ENCODE results near the gene MIPOL1.
"Not testable (repeated sequence)": the region's sequence is repeated elsewhere in the genome, so short reads cannot be mapped to it uniquely, and the experiment has no call there.

Gene MIPOL1

GRCh38 chr14:37234222-37234621 is 36.5 kb downstream of the MIPOL1 start:
- DNase-seq (ENCODE audit: low read depth): no peak

DNA sequence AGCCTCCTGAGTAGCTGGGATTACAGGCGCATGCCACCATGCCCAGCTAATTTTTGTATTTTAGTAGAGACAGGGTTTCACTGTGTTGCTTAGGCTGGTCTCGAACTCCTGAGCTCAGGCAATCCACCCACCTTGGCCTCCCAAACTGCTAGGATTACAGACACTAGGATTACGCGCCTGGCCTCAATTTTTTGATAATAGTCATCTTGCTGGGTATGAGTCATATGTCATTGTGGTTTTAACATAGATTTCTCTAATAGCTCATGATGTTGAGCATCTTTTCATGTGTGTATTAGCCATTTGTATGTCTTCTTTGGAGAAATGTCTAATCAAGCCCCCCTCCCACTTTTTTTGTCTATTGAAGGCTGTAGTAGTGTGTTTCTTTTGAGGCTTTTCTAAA is 38.3 kb downstream of the MIPOL1 start:
- DNase-seq (ENCODE audit: low read depth): not testable (repeated sequence)

DNA sequence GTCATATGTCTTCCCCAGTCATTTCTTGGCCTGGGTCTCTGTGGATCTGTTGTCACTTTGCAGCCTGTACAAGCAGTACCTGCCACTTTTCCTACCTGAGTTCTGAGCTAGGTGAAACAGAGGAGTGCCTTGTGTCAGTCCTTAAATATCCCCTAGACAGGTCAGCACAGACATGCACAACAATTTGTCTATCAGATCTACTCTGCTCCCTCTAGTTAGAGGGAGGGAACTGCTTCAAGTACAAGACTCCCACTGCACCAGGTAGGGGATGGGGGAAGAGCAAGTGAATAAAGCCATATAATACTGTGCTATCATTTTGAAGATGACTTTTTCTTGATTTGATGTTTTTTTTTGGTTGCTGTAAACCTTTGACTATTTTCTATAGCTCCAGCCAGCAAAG is 39.4 kb downstream of the MIPOL1 start:
- no peak for DNase-seq (ENCODE audit: low read depth)

DNA sequence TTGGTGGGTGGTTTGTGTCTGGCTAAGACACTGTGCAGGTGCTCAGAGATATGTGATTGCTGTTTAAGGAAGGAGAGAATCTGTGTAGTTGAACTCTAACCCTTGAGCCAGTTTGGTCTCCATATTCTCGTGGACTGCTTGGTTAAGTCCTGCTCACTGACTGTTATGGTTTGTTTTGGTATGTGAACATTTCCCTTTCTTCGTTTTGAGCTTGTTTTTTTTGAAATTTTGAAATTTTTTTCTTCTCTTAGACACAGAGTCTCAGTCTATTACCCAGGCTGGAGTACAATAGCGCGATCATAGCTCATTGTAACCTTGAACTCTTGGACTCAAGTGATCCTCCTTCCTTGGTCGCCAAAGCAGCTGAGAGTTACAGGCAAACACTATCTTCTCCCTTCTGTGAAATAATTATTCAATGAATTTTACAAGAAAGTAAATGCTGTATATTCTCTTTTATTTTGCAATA is 40.0 kb downstream of the MIPOL1 start:
- no peak for DNase-seq (ENCODE audit: low read depth)

GRCh38 chr14:37241198-37241597 is 43.5 kb downstream of the MIPOL1 start:
- no peak for DNase-seq (ENCODE audit: low read depth)

GRCh38 chr14:37246427-37246829 is 48.7 kb downstream of the MIPOL1 start:
- no peak for DNase-seq (ENCODE audit: low read depth)

DNA sequence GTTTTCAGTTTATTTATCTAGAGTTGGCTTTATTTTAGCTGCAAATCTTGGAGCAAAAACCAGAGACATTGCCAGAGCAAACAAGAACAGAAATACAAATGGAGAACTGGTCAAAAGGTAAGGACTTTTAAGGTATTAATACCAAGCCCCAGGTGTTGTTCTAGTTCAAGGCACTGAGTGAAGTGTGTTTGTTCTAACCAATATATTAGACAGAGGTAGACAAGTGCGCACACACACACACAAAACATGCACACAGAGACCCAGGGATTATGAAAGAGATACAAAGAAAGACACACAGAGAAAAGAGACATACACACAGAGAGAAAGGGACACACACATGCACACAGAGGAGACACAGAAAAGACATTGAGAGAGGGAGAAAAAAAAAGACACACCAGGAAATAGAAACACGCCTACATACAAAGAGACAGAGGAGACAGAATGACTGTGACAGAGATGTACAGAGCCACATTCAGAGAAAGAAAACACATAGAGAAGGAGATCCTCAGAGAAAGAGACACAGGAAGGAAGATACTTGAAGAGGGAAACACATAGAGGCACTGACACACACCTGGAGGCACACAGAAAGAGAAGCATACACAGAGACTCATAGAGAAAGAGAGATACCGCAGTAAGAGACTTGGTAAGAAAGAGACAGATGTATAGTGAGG is 50.2 kb downstream of the MIPOL1 start:
- no peak for DNase-seq (ENCODE audit: low read depth)

GRCh38 chr14:37251775-37252174 is 54.0 kb downstream of the MIPOL1 start:
- DNase-seq (ENCODE audit: low read depth): no peak

- no peak for DNase-seq (ENCODE audit: low read depth)
These were observed 54.7 kb downstream of the MIPOL1 start for GRCh38 chr14:37252434-37252833.

DNA sequence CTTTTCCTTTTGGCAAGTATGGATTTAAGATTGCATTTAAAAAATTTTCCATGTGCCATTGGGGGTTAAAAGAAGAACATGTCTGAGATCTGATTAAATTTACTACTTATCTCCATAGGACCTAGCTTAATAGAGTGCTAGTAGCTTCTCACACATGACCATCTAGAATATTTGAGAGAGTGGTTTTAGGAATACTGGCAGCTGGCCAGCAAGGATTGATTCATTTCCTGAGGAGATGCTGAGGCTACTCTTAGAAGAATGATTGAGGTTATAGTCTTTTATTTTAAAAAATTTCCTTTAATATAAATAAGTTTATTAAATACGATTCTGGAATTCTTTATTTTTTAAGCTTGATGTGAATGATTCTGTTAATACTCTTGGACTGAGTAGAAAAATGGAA is 56.2 kb downstream of the MIPOL1 start:
- DNase-seq (ENCODE audit: low read depth): no peak

DNA sequence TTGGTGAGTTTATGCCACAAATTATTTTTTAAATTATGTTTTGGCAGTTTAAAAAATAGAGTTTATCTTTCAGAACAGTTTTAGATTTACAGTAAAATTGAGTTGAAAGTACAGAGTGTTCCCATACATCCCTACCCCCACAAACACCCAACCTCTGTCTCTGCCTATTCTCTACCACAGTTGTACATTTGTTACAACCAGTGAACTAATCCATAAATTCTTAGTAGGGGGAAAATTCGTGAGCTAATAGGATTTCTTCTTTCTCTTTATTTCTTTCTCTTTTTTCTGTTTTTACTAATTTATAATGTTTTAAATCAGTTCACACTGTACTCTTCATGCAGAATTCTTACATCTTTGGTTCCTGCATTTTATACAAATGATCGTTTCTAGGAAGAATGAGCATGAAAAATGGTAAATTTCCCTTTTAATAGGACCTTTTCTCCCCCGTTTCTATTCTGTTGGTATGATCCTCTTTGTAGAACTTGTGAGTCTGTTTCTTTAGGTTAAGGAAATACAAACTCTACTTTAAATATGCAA is 56.7 kb downstream of the MIPOL1 start:
- DNase-seq (ENCODE audit: low read depth): no peak

DNA sequence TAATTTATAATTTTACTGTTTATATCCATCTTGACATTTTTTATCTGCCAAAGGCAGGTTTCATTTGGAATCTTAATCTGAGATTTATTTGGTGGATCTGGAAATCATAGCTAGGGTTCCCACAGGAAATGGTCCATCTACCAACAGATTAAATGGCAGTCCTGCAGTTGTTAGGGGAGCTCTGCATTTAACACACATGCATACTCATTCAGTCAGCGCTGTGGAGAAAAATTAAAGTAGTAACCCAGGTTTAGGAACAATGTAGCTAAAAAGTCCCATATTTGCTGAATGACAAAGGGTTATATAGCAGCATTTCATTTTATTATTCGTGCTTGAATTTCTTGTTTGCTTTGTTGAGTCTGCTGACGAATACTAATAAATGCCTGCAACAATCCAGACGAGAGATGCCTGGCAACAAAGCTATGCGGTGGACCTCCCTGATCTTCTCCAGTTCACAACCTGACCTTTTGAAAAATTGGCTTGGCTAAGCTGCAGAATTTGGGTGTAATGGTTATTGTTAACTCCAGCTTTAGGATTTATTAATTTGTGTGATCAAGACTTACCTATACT is 59.8 kb downstream of the MIPOL1 start:
- DNase-seq (ENCODE audit: low read depth): no peak

DNA sequence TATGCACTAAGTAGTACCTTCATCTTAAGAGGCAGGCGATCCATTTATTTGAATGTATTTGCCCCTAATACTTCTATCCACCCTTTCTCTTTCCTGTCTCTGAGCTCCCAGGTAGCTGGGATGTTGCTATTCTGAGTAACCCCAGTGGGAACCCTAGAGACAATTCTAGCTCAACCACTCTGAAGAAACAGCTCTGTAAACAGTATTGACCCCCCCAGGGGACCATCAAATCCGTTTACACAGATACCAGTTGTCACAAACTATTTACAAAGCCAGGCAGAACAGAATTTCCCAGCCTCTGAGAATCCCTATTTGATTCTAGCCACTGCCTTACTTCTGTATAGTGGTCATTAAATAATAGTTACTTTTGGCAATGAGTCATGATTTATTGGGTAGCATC is 64.9 kb downstream of the MIPOL1 start:
- no peak for DNase-seq (ENCODE audit: low read depth)

- DNase-seq (ENCODE audit: low read depth): no peak
These were observed 66.0 kb downstream of the MIPOL1 start for GRCh38 chr14:37263656-37264236.

- DNase-seq (ENCODE audit: low read depth): no peak
These were observed 71.1 kb downstream of the MIPOL1 start for GRCh38 chr14:37268788-37269187.

DNA sequence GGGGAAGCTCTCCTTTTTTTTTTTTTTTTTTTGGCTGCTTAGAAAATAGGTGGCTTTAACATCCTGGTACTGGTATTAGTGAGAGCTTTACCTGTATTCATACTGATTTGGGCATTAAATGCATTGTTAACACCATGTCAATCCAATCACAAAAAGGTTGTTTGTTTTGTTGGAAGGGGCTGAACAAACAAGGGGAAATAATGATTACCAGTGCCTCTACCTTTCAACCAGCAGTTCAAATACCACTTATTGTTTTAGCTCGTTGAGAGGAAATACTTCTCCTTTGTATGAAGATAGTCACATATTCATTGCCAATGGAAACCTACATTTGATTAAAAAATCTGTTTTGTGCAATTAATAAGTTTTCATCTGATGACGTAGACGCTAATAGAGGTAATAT is 72.9 kb downstream of the MIPOL1 start:
- DNase-seq (ENCODE audit: low read depth): no peak

DNA sequence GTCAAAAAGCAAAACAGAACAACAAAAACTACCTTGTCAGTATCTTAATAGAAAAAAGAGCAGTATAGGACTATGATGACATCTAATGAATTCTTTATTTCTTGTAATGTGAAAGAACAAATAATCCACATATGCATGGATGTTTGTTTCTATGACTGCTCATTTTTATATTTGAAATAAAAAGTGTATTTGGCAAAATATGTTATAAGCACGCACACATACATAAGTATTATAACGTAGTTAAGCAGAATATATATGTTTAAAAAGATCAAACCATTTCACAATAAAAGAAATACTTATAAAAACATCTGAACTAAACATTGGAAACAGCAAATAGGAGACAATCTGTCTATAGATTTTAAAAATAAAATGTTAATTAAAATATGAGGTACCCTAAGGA is 74.8 kb downstream of the MIPOL1 start:
- no peak for DNase-seq (ENCODE audit: low read depth)

DNA sequence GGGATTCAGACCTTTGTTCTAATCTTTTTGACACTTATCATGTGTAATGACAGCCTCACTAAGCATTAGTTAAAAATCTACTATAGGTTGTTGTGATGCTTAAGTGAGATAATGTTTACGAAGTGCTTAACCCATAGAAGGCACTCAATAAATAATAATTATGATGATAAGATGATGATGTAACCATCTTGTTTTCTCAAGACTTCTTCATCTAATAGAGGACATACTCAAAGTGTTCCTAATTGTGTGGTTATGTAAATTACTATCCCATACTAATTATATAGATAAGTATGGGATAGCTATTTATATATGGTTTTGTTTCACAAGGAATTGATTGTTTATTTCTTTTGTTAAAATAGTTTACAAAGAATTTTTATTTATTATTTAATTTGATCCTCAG is 76.9 kb downstream of the MIPOL1 start:
- no peak for DNase-seq (ENCODE audit: low read depth)

GRCh38 chr14:37275963-37276362 is 78.2 kb downstream of the MIPOL1 start:
- no peak for DNase-seq (ENCODE audit: low read depth)

- no peak for DNase-seq (ENCODE audit: low read depth)
These were observed 81.2 kb downstream of the MIPOL1 start for GRCh38 chr14:37278636-37279538.

- no peak for DNase-seq (ENCODE audit: low read depth)
These were observed 82.1 kb downstream of the MIPOL1 start for GRCh38 chr14:37279818-37280217.

DNA sequence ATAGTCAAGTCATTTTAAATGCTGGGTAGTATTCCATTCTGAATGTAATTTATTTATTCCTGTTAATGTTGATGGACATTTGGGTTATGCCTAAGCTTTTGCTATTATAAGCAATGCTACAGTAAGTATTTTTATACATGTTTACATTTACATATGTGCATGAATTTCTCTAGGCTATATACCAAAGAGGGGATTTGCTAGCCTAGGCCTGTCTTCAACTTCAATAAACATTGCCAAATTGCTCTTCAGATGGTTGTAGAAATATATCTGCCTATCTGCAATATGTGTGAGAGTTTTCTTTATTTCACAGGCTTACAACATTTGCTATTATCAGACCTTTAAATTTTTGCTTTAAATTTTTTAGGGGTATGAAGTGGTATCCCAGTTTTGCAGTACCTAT is 87.0 kb downstream of the MIPOL1 start:
- no peak for DNase-seq (ENCODE audit: low read depth)
